ENCODE data around the gene INSM1.

DNA sequence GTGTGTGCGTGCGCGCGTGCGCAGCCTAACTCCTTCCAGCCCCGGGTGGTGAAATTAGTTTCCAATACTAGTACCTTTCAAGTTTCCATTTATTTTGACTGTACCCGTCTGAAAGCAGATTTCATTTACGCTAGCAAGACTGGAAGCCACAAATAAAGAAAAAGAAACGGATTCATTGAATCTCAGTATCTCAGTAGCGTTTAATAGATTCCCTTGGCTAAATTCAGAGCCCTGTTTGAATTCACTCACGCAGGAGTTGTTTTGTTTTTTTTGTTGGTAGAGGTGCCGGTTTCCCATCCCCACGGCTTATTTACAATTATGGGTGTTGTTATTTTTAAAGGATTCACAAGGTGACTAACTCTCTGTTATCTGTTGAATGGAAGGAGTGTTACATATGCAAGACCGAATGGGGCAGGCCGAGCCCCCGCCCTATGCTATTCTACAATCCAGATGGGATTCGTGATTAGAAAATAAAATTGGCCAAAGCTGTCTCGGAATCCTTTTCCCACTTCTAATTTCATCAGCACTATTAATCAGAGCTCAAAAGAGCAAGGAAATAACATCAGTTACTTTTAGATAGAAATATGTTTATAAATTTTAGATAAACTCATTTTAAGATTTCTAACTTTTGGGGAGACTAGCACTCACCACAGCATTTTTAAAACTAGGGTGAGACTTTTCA is 2.3 kb upstream of the INSM1 start:
- TF ChIP-seq, protein P1, sequence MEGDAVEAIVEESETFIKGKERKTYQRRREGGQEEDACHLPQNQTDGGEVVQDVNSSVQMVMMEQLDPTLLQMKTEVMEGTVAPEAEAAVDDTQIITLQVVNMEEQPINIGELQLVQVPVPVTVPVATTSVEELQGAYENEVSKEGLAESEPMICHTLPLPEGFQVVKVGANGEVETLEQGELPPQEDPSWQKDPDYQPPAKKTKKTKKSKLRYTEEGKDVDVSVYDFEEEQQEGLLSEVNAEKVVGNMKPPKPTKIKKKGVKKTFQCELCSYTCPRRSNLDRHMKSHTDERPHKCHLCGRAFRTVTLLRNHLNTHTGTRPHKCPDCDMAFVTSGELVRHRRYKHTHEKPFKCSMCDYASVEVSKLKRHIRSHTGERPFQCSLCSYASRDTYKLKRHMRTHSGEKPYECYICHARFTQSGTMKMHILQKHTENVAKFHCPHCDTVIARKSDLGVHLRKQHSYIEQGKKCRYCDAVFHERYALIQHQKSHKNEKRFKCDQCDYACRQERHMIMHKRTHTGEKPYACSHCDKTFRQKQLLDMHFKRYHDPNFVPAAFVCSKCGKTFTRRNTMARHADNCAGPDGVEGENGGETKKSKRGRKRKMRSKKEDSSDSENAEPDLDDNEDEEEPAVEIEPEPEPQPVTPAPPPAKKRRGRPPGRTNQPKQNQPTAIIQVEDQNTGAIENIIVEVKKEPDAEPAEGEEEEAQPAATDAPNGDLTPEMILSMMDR (IDR thresholded peaks at IDR 0.05): no peak
- no peak for TF ChIP-seq POLR2A (IDR thresholded peaks at IDR 0.05)

All from right lobe of liver (tissue), 4 donors.